Iris pigment epithelial cell (primary cell): Measurements from ENCODE around the gene BORCS6.

ENCODE experiments used
- DNase-seq: peaks from one replicate; pipeline ENCODE4 v3.0.0-alpha.2; 2011; ENCODE audit warnings: low read depth

Gene BORCS6

GRCh38 chr17:8142158-8142886 lies 47.7 kb downstream of the BORCS6 start:
- DNase-seq = no peak

DNA sequence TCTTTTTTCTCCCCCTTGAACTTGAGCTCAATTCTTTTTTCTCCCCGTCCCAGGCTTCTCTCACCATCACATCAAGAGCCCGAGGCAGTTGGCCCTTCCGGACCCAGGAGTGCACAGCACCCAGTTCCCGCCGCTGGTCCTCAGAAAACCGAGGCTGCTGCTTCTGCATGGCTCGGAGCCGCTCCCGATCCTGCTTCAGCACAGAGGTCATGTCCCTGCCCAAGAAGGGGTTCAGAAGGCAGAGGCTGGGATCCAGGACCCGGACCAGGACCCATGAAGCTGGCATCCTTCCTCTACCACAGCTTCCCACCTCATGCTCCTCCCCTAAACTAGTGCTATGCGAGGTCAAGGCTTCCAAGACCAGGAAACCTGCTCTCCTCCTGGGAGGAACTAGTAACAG lies 48.2 kb downstream of the BORCS6 start:
- DNase-seq = no peak

- no peak for DNase-seq
These were observed 48.9 kb downstream of the BORCS6 start for GRCh38 chr17:8141045-8141444.

DNA sequence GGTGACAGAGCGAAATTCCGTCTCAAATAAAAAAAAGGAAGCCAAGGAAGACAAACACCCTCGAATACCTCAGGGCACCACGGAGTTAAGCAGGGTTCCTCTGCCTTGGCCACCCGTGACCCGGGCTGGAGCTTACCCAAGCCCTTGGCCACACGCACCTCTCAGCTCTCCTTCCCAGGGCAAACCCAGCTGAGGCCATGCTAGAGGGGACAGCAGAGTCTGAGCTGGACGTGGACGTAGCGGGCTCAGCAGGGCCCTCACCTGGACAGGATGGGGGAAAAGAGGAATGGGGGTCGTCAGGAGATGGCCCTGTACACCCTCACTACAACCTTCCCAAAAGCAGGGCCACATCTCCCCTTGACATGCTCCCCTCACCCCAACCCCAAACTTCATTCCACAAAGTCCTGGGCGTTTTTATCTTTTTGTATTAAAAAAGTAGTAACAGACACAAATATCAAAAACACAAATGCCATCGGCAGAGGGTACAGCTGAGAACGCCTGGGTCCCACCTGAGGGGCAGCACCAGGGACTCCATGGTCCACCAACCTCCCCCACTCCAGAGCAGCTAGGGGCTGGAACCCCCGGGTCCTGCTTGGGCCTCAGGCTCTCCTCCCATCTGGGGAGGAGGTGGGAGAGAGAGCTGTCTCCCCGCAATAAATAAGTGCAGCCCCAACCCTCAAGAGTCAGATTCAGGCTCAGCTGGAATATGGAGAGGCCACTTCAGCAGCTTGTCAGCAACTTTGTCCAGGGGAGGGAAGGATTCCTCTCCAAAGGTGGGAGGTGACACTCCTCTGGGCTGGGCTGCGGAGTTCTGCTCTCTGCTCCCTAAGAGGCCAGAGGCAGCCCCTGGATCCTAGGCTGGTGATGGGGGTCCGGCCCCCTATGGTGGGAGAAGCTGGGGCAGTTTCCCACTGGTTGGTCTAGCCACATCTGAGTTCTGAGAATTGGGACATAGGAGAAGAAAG lies 49.6 kb downstream of the BORCS6 start:
- no peak for DNase-seq

- DNase-seq = peak; percentile 95
These were observed 51.2 kb downstream of the BORCS6 start for GRCh38 chr17:8138672-8139371.

GRCh38 chr17:8138374-8138671 lies 51.7 kb downstream of the BORCS6 start:
- DNase-seq = no peak
